Subcutaneous abdominal adipose tissue (tissue), 5 donors: ENCODE measurements around the gene ARNT2.

Experiments used
- H3K27ac ChIP-seq: one replicate; pipeline ENCODE4 v1.7.0; 2013; ENCODE audit warnings: low read depth, mild to moderate bottlenecking, inconsistent platforms, low read length, moderate library complexity
- H3K27me3 ChIP-seq, 5 donors: one replicate each; pipeline ENCODE4 v1.7.0; 2013; ENCODE audit warnings: low read length in 5 of 5, inconsistent platforms in 1 of 5; ENCODE audit not compliant: control insufficient read depth in 5 of 5, insufficient read depth in 4 of 5
- H3K36me3 ChIP-seq, 5 donors: one replicate each; pipeline ENCODE4 v1.7.0; 2013; ENCODE audit warnings: low read length in 5 of 5; ENCODE audit not compliant: control insufficient read depth in 5 of 5, insufficient read depth in 5 of 5
- H3K4me1 ChIP-seq, 5 donors: one replicate each; pipeline ENCODE4 v1.7.0; 2013; ENCODE audit warnings: low read length in 5 of 5, mild to moderate bottlenecking in 3 of 5, moderate library complexity in 1 of 5; ENCODE audit not compliant: control insufficient read depth in 5 of 5, insufficient read depth in 5 of 5
- H3K4me3 ChIP-seq, 5 donors: one replicate each; pipeline ENCODE4 v1.7.0; 2013; ENCODE audit warnings: low read length in 5 of 5, low read depth in 1 of 5
- H3K9ac ChIP-seq, 5 donors: one replicate each; pipeline ENCODE4 v1.7.0; 2013; ENCODE audit warnings: low read length in 5 of 5, mild to moderate bottlenecking in 4 of 5, moderate library complexity in 3 of 5
- H3K9me3 ChIP-seq, 5 donors: one replicate each; pipeline ENCODE4 v1.7.0; 2013; ENCODE audit warnings: low read length in 5 of 5; ENCODE audit not compliant: control insufficient read depth in 5 of 5
- donor health status: healthy.
- donor health status: healthy.
- donor health status: healthy.
- donor health status: healthy.
- donor health status: healthy.

ARNT2 gene

GRCh38 chr15:80494351-80494751 is 90.2 kb downstream of the ARNT2 start:
- Histone ChIP-seq H3K9ac (no peak overlapping the region), H3K27me3 (no peaks in the 10 kb centered on the region), H3K36me3 (no peaks in the 10 kb centered on the region), H3K27ac (no peak overlapping the region), H3K4me3 (no peak overlapping the region), H3K9me3 (no peaks in the 10 kb centered on the region), H3K4me1 (peaks cover 5 to 19% (median 16%) of the 10 kb centered on the region in 5 donors)

GRCh38 chr15:80494756-80495155 is 90.6 kb downstream of the ARNT2 start:
- H3K9me3 ChIP-seq: no peaks in the 10 kb centered on the region
- no peak overlapping the region for H3K4me3 ChIP-seq
- no peak overlapping the region for H3K27ac ChIP-seq
- H3K9ac ChIP-seq: no peak overlapping the region
- no peaks in the 10 kb centered on the region for H3K36me3 ChIP-seq
- no peaks in the 10 kb centered on the region for H3K27me3 ChIP-seq
- peaks cover 1 to 15% (median 12%) of the 10 kb centered on the region in 5 donors for H3K4me1 ChIP-seq

DNA sequence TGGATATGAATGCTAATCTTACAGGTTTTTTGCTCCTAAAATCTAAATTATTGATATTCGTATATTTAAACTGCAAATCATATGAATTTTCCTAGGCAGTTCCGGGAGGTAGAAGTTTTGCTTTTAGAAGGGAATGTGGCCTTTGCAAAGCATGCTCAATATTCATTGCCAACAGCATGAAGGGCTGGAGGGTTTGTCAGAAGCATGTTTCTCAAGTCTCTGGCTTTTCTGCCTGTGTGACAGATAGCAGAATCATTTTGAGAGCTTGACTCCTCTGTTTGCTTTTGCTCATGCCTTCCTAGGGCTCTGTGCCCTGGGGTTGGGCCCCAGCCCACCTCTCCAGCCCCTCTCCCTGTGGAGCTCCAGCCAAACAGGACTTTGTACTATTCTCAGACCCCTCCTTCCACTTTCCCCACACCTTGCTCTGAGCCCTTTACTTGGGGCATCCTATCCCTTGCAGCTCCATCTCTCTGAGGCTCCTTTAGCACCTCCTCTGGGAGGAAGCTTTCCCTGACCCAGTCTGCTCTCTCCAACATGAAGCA is 91.3 kb downstream of the ARNT2 start:
- Histone ChIP-seq H3K9me3 (no peaks in the 10 kb centered on the region), H3K27me3 (no peaks in the 10 kb centered on the region), H3K36me3 (no peaks in the 10 kb centered on the region), H3K4me1 (peaks cover 0 to 9% (median 7%) of the 10 kb centered on the region in 5 donors), H3K9ac (no peak overlapping the region), H3K4me3 (no peak overlapping the region), H3K27ac (no peak overlapping the region)

DNA sequence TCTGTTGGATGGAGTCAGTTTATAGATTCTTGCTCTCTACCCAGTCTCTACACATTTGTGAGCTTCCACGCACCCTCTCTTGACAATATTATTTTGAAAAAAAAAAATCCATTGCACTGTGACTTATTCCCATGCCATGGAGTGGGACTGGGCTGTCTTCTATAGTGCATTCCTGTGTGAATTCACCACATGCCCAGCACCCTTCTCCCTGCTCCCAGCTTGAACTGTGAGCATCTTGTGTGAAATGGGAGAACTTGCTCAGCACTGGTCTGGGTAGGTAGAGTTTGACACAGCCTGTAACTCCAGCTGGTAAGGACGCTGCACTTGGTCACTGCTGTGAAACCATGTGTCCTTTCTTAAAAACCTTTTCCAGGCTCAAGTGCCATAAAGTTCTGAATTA is 91.9 kb downstream of the ARNT2 start:
- Histone ChIP-seq H3K27me3 (no peaks in the 10 kb centered on the region), H3K9me3 (no peaks in the 10 kb centered on the region), H3K4me1 (peaks cover 0 to 9% (median 7%) of the 10 kb centered on the region in 5 donors), H3K36me3 (no peaks in the 10 kb centered on the region), H3K27ac (no peak overlapping the region), H3K4me3 (no peak overlapping the region), H3K9ac (no peak overlapping the region)

- H3K4me1 ChIP-seq: peaks cover 0 to 14% (median 10%) of the 10 kb centered on the region in 5 donors
- H3K27me3 ChIP-seq: no peaks in the 10 kb centered on the region
- H3K9ac ChIP-seq: no peak overlapping the region
- no peak overlapping the region for H3K27ac ChIP-seq
- H3K36me3 ChIP-seq: no peaks in the 10 kb centered on the region
- no peaks in the 10 kb centered on the region for H3K9me3 ChIP-seq
- no peak overlapping the region for H3K4me3 ChIP-seq
These were observed 93.0 kb downstream of the ARNT2 start for GRCh38 chr15:80497221-80497620.

- H3K27me3 ChIP-seq: no peaks in the 10 kb centered on the region
- H3K9me3 ChIP-seq: no peaks in the 10 kb centered on the region
- H3K4me1 ChIP-seq: peaks cover 0 to 27% (median 24%) of the 10 kb centered on the region in 5 donors
- H3K36me3 ChIP-seq: no peaks in the 10 kb centered on the region
- no peak overlapping the region for H3K9ac ChIP-seq
- H3K27ac ChIP-seq: no peak overlapping the region
- H3K4me3 ChIP-seq: no peak overlapping the region
These were observed 94.5 kb downstream of the ARNT2 start for GRCh38 chr15:80498652-80499051.

- Histone ChIP-seq H3K9me3 (peaks cover 0 to 7% (median 7%) of the 10 kb centered on the region in 5 donors), H3K36me3 (no peaks in the 10 kb centered on the region), H3K27ac (no peak overlapping the region), H3K9ac (no peak overlapping the region), H3K4me1 (peaks cover 0 to 27% (median 24%) of the 10 kb centered on the region in 5 donors), H3K27me3 (no peaks in the 10 kb centered on the region), H3K4me3 (no peak overlapping the region)
These were observed 95.8 kb downstream of the ARNT2 start for GRCh38 chr15:80500021-80500420.

DNA sequence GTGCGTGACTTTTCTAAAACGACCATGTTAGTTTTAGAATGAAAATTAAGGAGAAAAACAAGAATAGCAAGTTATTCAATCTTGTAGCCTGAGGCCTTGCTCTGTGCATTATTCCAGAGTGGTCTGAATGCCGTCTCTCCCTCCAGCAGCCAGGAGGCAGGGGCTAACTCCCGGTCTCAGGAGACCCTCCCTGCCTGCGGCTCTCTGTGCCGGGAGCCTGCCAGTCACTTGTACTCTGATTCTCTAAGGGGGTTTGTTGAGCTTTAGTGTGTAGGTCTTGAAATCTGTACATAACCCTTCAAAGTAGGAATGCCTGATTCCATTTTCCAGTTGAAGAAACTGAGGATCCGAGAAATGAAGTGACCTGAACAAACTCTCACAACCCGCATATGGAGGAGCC is 97.3 kb downstream of the ARNT2 start:
- H3K36me3 ChIP-seq: no peaks in the 10 kb centered on the region
- no peak overlapping the region for H3K9ac ChIP-seq
- H3K4me3 ChIP-seq: no peak overlapping the region
- H3K27me3 ChIP-seq: no peaks in the 10 kb centered on the region
- peaks cover 0 to 23% (median 16%) of the 10 kb centered on the region in 5 donors for H3K4me1 ChIP-seq
- H3K27ac ChIP-seq: no peak overlapping the region
- peaks cover 0 to 13% (median 10%) of the 10 kb centered on the region in 5 donors for H3K9me3 ChIP-seq

- H3K36me3 ChIP-seq: no peaks in the 10 kb centered on the region
- H3K27me3 ChIP-seq: no peaks in the 10 kb centered on the region
- no peak overlapping the region for H3K4me3 ChIP-seq
- peaks cover 2 to 30% (median 24%) of the 10 kb centered on the region in 5 donors for H3K4me1 ChIP-seq
- H3K27ac ChIP-seq: peak overlapping the region; percentile 34
- no peak overlapping the region for H3K9ac ChIP-seq
- H3K9me3 ChIP-seq: peaks cover 0 to 13% (median 10%) of the 10 kb centered on the region in 5 donors
These were observed 98.6 kb downstream of the ARNT2 start for GRCh38 chr15:80502782-80503181.

DNA sequence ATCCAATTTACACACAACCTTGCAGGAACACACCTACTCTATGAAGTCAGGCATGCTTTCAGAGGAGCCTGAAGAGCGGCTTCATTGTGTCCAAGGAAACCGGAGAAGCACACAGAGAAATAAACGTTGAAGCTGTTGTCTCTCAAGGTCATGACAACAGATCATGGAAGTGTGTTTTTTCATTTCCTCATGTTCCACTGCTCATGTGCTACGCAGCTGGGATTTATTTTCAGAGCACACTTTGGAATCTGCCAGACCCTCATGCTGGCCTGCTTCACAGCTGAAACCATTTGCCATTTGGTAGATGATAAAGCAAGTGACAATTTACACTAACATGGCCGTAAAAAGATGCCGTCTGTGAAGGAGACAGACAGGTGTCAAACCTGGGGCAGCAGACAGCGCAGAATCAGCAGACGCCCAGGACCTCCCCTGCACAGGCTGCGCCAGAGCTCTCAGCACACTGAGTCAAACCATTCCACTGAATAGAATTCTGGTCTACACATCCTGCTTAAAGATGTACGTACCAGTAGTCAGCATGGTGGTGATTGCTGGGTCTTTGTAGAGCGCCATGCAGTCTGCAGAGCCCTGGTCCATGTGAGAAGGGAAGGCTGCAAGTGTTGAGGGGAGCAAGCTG is 99.3 kb downstream of the ARNT2 start:
- no peak overlapping the region for H3K4me3 ChIP-seq
- H3K4me1 ChIP-seq: peaks cover 3 to 35% (median 30%) of the 10 kb centered on the region in 5 donors
- H3K27ac ChIP-seq: peak overlapping the region; percentile 34
- peaks cover 0 to 13% (median 10%) of the 10 kb centered on the region in 5 donors for H3K9me3 ChIP-seq
- no peak overlapping the region for H3K9ac ChIP-seq
- H3K36me3 ChIP-seq: no peaks in the 10 kb centered on the region
- H3K27me3 ChIP-seq: no peaks in the 10 kb centered on the region
